CD4-positive, alpha-beta memory T cell (primary cell): ENCODE measurements around the gene ARL10. TPM values are rescaled to one million over a fixed set of nuclear protein-coding genes. Genes with fewer than 3 reads are reported as not detected.
A peak's percentile ranks its signal among the peaks of the same experiment; 100 is the strongest.

ENCODE experiments used
- CTCF ChIA-PET: fragments of 350-600 bp; sonication (Branson Sonifier 250); formaldehyde crosslinking; loops from one replicate; lab custom pipeline; 2021; ENCODE audit warnings: inconsistent platforms; ENCODE audit not compliant: partially characterized antibody; lab: Charles Lee
- POLR2A ChIA-PET: fragments of 350-600 bp; sonication (Branson Sonifier 250); formaldehyde crosslinking; loops from one replicate; lab custom pipeline; 2021; ENCODE audit not compliant: partially characterized antibody; lab: Charles Lee
- DNase-seq, 5 donors: peaks; one replicate each; pipeline versions ENCODE4 v3.0.0 to v3.0.0-alpha.2; 2020 to 2022; ENCODE audit warnings: mixed read lengths in 1 of 5
- H3K27ac ChIP-seq: one replicate; pipeline ENCODE4 v1.7.0; 2013; ENCODE audit warnings: low read depth, low read length
- H3K27me3 ChIP-seq: 2 replicates; pipeline ENCODE4 v1.7.0; 2013; ENCODE audit warnings: mild to moderate bottlenecking, low read length, moderate library complexity; ENCODE audit not compliant: insufficient read depth
- H3K36me3 ChIP-seq: 2 replicates; pipeline ENCODE4 v1.7.0; 2013; ENCODE audit warnings: mild to moderate bottlenecking, low read length, moderate library complexity; ENCODE audit not compliant: insufficient read depth
- H3K4me1 ChIP-seq: 2 replicates; pipeline ENCODE4 v1.7.0; 2013; ENCODE audit warnings: mild to moderate bottlenecking, low read length, moderate library complexity; ENCODE audit not compliant: insufficient read depth
- H3K4me3 ChIP-seq, 2 donors: one replicate each; pipeline ENCODE4 v1.7.0; 2013; ENCODE audit warnings: low read length in 2 of 2, mild to moderate bottlenecking in 1 of 2
- H3K9me3 ChIP-seq, 2 donors: one replicate each; pipeline ENCODE4 v1.7.0; 2013; ENCODE audit warnings: low read length in 2 of 2, control low read depth in 1 of 2; ENCODE audit not compliant: control insufficient read depth in 1 of 2
- H3K27ac Mint-ChIP-seq, 7 donors: one replicate each; pipeline ENCODE4 v1.8.0; 2020 to 2021; ENCODE audit warnings: mixed read lengths in 7 of 7, mild to moderate bottlenecking in 6 of 7, inconsistent platforms in 3 of 7, moderate library complexity in 3 of 7
- H3K27me3 Mint-ChIP-seq, 2 donors: one replicate each; pipeline ENCODE4 v1.8.0; 2020 to 2021; ENCODE audit warnings: mixed read lengths in 2 of 2
- H3K36me3 Mint-ChIP-seq, 2 donors: one replicate each; pipeline ENCODE4 v1.8.0; 2020 to 2021; ENCODE audit warnings: mixed read lengths in 2 of 2, inconsistent platforms in 1 of 2, mild to moderate bottlenecking in 1 of 2
- H3K4me1 Mint-ChIP-seq, 4 donors: one replicate each; pipeline ENCODE4 v1.8.0; 2020 to 2021; ENCODE audit warnings: mixed read lengths in 4 of 4, mild to moderate bottlenecking in 1 of 4
- H3K4me3 Mint-ChIP-seq, 8 donors: one replicate each; pipeline ENCODE4 v1.8.0; 2020 to 2021; ENCODE audit warnings: mixed read lengths in 8 of 8, mild to moderate bottlenecking in 7 of 8, moderate library complexity in 6 of 8, inconsistent platforms in 3 of 8
- H3K9me3 Mint-ChIP-seq, 8 donors: one replicate each; pipeline ENCODE4 v1.8.0; 2020 to 2021; ENCODE audit warnings: mixed read lengths in 8 of 8, mild to moderate bottlenecking in 5 of 8, inconsistent platforms in 3 of 8, moderate library complexity in 1 of 8
- intact Hi-C: fragments of 100-400 bp; cut with micrococcal nuclease; formaldehyde crosslinking; loops from one replicate; pipeline ENCODE4 v1.15.1; 2023
- polyA plus RNA-seq, 2 donors: library from polyadenylated mRNA; unstranded; fragments of 300-500 nt; fragmentation: Illumina TruSeq; gene quantifications; one replicate each; pipeline ENCODE4 v1.2.3, GENCODE V29; 2021
- total RNA-seq, 2 experiments: library from RNA; stranded (reverse); gene quantifications; one replicate each; pipeline ENCODE4 v1.2.3, GENCODE V29; 2021

The ARL10 gene
- total and polyA plus RNA-seq, 4 experiments from 2014 or later = 0.60 to 17.9 (median 7.9) TPM

DNA sequence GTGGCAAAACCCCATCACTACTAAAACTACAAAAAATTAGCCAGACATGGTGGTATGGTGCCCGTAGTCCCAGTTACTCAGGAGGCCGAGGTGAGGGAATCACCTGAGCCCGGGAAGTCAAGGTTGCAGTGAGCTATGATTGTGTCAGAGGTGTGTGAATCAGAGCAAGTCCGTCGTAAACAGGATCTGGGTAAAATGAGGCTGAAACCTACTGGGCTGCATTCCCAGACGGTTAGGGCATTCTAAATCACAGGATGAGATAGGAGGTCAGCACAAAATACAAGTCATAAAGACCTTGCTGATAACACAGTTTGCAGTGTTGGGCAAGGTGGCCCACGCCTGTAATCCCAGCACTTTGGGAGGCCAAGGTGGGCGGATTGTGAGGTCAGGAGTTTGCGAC lies 53.0 kb downstream of the ARL10 start:
- H3K36me3 Mint-ChIP-seq = peaks cover 0 to 5% of the 10 kb centered on the region in 2 donors
- Histone ChIP-seq H3K27ac (no peak overlapping the region), H3K36me3 (no peaks in the 10 kb centered on the region), H3K4me1 (peaks cover 34% of the 10 kb centered on the region), H3K4me3 (no peak overlapping the region), H3K9me3 (no peaks in the 10 kb centered on the region), H3K27me3 (no peaks in the 10 kb centered on the region)
- intact Hi-C loops = no loop called here
- POLR2A ChIA-PET = interaction anchor here (0.7 to 5.1 kb wide), 4 partner anchors 29 to 235 kb away, joined by 3 to 84 read pairs (median 15); partner anchors contain the start of genes FAF2 and RNF44
- H3K4me1 Mint-ChIP-seq = peaks cover 21 to 33% (median 27%) of the 10 kb centered on the region in 4 donors
- H3K27ac Mint-ChIP-seq = peak overlapping the region in 3 of 7 donors; percentile 36 to 85 (median 51)
- peak overlapping the region in 1 of 8 donors; percentile 54 for H3K4me3 Mint-ChIP-seq
- H3K9me3 Mint-ChIP-seq = no peaks in the 10 kb centered on the region
- peaks cover 3 to 5% of the 10 kb centered on the region in 2 donors for H3K27me3 Mint-ChIP-seq
- no peak for DNase-seq
- CTCF ChIA-PET = interaction anchor here (0.9 to 5.3 kb wide), 10 partner anchors 30 to 688 kb away, joined by 3 to 34 read pairs (median 14); partner anchors contain the start of genes FAF2 and RNF44

DNA sequence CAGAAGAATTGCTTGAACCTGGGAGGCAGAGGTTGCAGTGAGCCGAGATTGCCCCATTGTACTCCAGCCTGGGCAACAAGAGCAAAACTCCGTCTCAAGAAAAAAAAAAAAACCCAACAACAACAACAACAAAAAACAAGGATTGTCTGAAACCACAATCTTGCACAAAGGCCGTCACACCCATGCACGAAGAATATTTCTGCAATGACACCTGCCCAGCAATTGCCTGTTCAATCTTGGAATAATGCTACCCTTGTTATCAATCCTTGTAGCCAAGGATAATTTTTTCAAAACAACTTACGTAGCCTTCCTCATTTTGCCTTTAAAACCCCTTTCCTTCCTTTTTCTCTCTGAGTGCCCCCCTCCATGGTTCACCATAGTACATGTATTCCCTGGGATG lies 54.8 kb downstream of the ARL10 start:
- peaks cover 16% of the 10 kb centered on the region for H3K4me1 ChIP-seq
- Mint-ChIP-seq H3K9me3 (no peaks in the 10 kb centered on the region), H3K27me3 (peaks cover 3 to 7% of the 10 kb centered on the region in 2 donors), H3K36me3 (no peaks in the 10 kb centered on the region), H3K27ac (no peak overlapping the region), H3K4me3 (no peak overlapping the region), H3K4me1 (peaks cover 7 to 15% (median 11%) of the 10 kb centered on the region in 4 donors)
- no peak overlapping the region for H3K4me3 ChIP-seq
- intact Hi-C loops = no loop called here
- H3K36me3 ChIP-seq = no peaks in the 10 kb centered on the region
- DNase-seq = no peak
- no peak overlapping the region for H3K27ac ChIP-seq
- ChIA-PET POLR2A (no interaction called here), CTCF (no interaction called here)
- no peaks in the 10 kb centered on the region for H3K9me3 ChIP-seq
- H3K27me3 ChIP-seq = no peaks in the 10 kb centered on the region

DNA sequence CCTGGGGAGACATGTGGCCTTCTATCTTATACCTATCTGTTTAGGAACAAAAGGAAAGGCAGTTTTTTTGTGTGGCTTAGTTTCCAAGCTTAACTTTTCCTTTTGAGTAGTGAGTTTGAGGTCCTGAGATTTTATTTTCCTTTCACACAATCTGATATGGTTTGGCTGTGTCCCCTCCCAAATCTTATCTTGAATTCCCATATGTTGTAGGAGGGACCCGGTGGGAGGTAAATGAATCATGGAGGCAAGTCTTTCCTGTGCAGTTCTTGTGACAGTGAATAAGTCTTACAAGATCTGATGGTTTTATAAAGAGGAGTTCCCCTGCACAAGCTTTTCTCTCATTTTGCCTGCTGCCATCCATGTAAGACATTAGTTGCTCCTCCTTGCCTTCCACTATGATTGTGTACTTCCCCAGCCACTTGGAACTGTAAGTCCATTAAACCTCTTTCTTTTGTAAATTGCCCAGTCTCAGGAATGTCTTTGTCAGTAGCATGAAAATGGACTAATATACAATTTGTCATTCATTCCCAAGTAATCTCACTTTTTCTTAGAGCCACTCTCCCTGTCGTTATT lies 55.8 kb downstream of the ARL10 start:
- Histone ChIP-seq H3K9me3 (no peaks in the 10 kb centered on the region), H3K4me1 (peaks cover 7% of the 10 kb centered on the region), H3K36me3 (no peaks in the 10 kb centered on the region), H3K27ac (no peak overlapping the region), H3K4me3 (no peak overlapping the region), H3K27me3 (no peaks in the 10 kb centered on the region)
- no peaks in the 10 kb centered on the region for H3K9me3 Mint-ChIP-seq
- peaks cover 3 to 7% of the 10 kb centered on the region in 2 donors for H3K27me3 Mint-ChIP-seq
- POLR2A ChIA-PET = interaction anchor here (0.8 kb wide), 1 partner anchor 27 kb away, joined by 3 read pairs; no protein-coding TSS in a partner anchor
- H3K4me1 Mint-ChIP-seq = peaks cover 3 to 9% (median 5%) of the 10 kb centered on the region in 4 donors
- H3K27ac Mint-ChIP-seq = no peak overlapping the region
- intact Hi-C loops = no loop called here
- no peak for DNase-seq
- no peak overlapping the region for H3K4me3 Mint-ChIP-seq
- H3K36me3 Mint-ChIP-seq = no peaks in the 10 kb centered on the region
- CTCF ChIA-PET = interaction anchor here (0.6 to 1.3 kb wide), 4 partner anchors 13 to 158 kb away, joined by 3 to 4 read pairs (median 3); no protein-coding TSS in a partner anchor

DNA sequence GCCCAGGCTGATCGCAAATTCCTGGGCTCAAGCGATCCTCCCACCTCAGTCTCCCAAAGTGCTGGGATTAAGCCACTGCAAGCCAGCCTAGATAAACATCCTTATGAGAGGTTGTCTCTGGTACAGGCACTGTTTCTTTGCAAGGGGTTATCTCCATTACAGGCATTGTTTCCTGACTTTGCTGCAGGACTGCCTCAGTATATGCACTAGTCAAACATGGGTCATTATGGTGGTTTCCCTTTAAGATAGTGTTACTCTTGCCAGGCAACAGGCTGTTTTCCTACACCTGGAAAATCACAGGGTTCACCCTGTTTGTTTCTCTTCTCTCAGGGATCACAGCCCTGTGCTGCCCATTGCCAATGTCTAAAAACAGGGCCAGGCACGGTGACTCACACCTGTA lies 58.9 kb downstream of the ARL10 start:
- POLR2A ChIA-PET = no interaction called here
- CTCF ChIA-PET = interaction anchor here (1.8 kb wide), 1 partner anchor 24 kb away, joined by 5 read pairs; the partner anchor contains the start of gene FAF2

DNA sequence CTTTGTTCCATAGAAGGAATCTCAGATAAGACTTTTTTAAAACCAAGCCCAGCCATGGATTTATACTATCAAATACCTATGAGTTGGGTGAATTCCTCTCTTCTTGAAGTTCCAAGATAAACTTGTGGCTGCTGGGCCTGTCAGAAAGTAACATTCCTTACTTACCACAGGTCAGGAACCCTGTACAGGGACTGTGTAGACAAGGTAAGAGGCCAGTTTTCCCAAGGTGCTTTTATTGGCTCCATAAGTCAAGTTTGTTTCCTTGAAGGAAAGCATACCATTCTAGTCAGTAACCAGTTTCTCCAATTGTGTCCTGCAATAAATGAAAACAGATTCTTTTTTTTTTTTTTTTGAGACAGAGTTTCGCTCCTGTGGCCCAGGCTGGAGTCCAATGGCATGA lies 59.9 kb downstream of the ARL10 start:
- H3K27me3 Mint-ChIP-seq = peaks cover 3 to 7% of the 10 kb centered on the region in 2 donors
- H3K9me3 Mint-ChIP-seq = no peaks in the 10 kb centered on the region
- ChIA-PET POLR2A (interaction anchor here (1.1 kb wide), 1 partner anchor 23 kb away, joined by 4 read pairs; the partner anchor contains the start of gene FAF2), CTCF (no interaction called here)
- no peaks in the 10 kb centered on the region for H3K36me3 Mint-ChIP-seq
- Histone ChIP-seq H3K36me3 (no peaks in the 10 kb centered on the region), H3K4me1 (no peaks in the 10 kb centered on the region), H3K27ac (no peak overlapping the region), H3K27me3 (no peaks in the 10 kb centered on the region), H3K4me3 (no peak overlapping the region), H3K9me3 (no peaks in the 10 kb centered on the region)
- no peaks in the 10 kb centered on the region for H3K4me1 Mint-ChIP-seq
- no peak overlapping the region for H3K4me3 Mint-ChIP-seq
- DNase-seq = no peak
- intact Hi-C loops = no loop called here
- no peak overlapping the region for H3K27ac Mint-ChIP-seq

More for the DNA sequence above, 58.9 kb downstream of the ARL10 start:
- Mint-ChIP-seq H3K27me3 (peaks cover 3 to 7% of the 10 kb centered on the region in 2 donors), H3K4me1 (no peaks in the 10 kb centered on the region), H3K27ac (no peak overlapping the region), H3K36me3 (no peaks in the 10 kb centered on the region), H3K4me3 (no peak overlapping the region), H3K9me3 (no peaks in the 10 kb centered on the region)
- Histone ChIP-seq H3K9me3 (no peaks in the 10 kb centered on the region), H3K4me3 (no peak overlapping the region), H3K27ac (no peak overlapping the region), H3K4me1 (no peaks in the 10 kb centered on the region), H3K36me3 (no peaks in the 10 kb centered on the region), H3K27me3 (no peaks in the 10 kb centered on the region)
- DNase-seq = no peak
- intact Hi-C loops = no loop called here

DNA sequence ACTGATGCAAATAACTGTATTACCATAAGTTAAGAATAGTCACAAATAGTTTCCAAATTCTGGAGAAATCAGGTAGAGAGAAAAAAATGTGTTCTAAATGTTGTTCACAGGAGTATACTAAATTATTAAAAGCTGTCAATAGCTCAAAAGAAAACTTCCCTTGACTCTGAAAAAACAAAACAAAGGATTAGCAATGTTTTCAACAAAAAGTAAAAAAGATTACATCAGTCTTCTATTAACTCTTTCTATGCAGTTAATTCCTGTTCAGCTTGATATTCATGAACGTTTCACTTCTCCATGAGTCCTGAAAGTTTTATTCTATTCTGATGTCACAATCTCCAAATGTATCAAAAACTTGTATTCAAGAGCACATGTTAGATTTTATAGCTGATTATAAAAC lies 60.5 kb downstream of the ARL10 start:
- POLR2A ChIA-PET = interaction anchor here (1.1 kb wide), 1 partner anchor 22 kb away, joined by 4 read pairs; the partner anchor contains the start of gene FAF2
- intact Hi-C loops = no loop called here

DNA sequence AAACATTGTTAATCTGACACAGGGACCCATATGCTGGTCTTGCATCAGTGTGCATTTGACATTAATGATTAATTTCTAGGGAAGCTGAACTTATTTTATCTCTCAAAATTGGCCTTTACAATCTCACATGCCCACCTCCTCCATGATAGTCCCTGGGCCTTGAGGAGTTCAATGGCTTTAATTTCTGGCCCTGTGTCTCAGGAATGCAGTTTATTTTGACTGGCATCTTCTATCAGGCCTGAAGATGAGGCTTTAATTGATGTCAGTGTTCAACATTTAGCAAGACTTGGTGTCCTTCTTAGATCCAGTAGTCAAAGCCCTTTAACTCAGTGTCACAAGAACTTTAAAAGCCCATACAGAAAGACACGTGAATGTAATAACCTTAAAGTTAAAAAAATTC lies 61.6 kb downstream of the ARL10 start:
- no peak for DNase-seq
- intact Hi-C loops = no loop called here
- H3K27ac ChIP-seq = no peak overlapping the region
- Mint-ChIP-seq H3K27me3 (peaks cover 3 to 4% of the 10 kb centered on the region in 2 donors), H3K4me3 (no peak overlapping the region), H3K9me3 (no peaks in the 10 kb centered on the region), H3K4me1 (peaks cover 0 to 1% (median 0%) of the 10 kb centered on the region in 4 donors), H3K36me3 (no peaks in the 10 kb centered on the region), H3K27ac (no peak overlapping the region)
- no peaks in the 10 kb centered on the region for H3K36me3 ChIP-seq
- POLR2A ChIA-PET = no interaction called here
- CTCF ChIA-PET = interaction anchor here (1.4 kb wide), 1 partner anchor 152 kb away, joined by 3 read pairs; no protein-coding TSS in a partner anchor
- no peaks in the 10 kb centered on the region for H3K27me3 ChIP-seq
- no peaks in the 10 kb centered on the region for H3K9me3 ChIP-seq
- H3K4me3 ChIP-seq = no peak overlapping the region
- H3K4me1 ChIP-seq = no peaks in the 10 kb centered on the region

More for the DNA sequence above, 60.5 kb downstream of the ARL10 start:
- no peaks in the 10 kb centered on the region for H3K9me3 Mint-ChIP-seq
- peaks cover 3 to 4% of the 10 kb centered on the region in 2 donors for H3K27me3 Mint-ChIP-seq
- H3K4me1 Mint-ChIP-seq = peaks cover 0 to 1% (median 0%) of the 10 kb centered on the region in 4 donors
- no peak overlapping the region for H3K4me3 ChIP-seq
- no peak overlapping the region for H3K27ac ChIP-seq
- H3K4me1 ChIP-seq = no peaks in the 10 kb centered on the region
- H3K9me3 ChIP-seq = no peaks in the 10 kb centered on the region
- H3K27ac Mint-ChIP-seq = no peak overlapping the region
- no peaks in the 10 kb centered on the region for H3K27me3 ChIP-seq
- no peaks in the 10 kb centered on the region for H3K36me3 Mint-ChIP-seq
- H3K4me3 Mint-ChIP-seq = no peak overlapping the region
- H3K36me3 ChIP-seq = no peaks in the 10 kb centered on the region
- CTCF ChIA-PET = no interaction called here
- no peak for DNase-seq
